Bronchial smooth muscle cell (primary cell): ENCODE data around the gene CALCOCO2. TPM values are rescaled to one million over a fixed set of nuclear protein-coding genes. Genes with fewer than 3 reads are reported as not detected.

Experiments
- total RNA-seq: library from RNA; depleted of rRNA; stranded (reverse); fragments of >200 nt; gene quantifications from 2 replicates; pipeline ENCODE4 v1.2.1, GENCODE V29; 2014

CALCOCO2 gene
- 42.1 and 49.6 TPM in 2 replicates for total RNA-seq

GRCh38 chr17:48830840-48831548, at the start of gene CALCOCO2:
CALCOCO2 (plus strand) TSS chr17:48831035; CDS start chr17:48841708, 10,673 bp downstream.

GRCh38 chr17:48816774-48817590, 13.9 kb upstream of the CALCOCO2 start, which contains the start of gene TTLL6:
TTLL6 (minus strand) TSS chr17:48817229; CDS start chr17:48817072, 157 bp downstream.

GRCh38 chr17:48908047-48908843, 77.4 kb downstream of the CALCOCO2 start, which contains the start of gene UBE2Z:
UBE2Z (plus strand) TSS chr17:48908407; CDS start chr17:48908504, 97 bp downstream.

Other genes starting within 250 kb of the CALCOCO2 start
- gene HOXB3, start 240.8 kb upstream of the CALCOCO2 start, total RNA-seq: 3.8 and 10.2 TPM in 2 replicates
- gene HOXB5, start 237.3 kb upstream of the CALCOCO2 start, total RNA-seq: 0.09 and 0.16 TPM in 2 replicates
- gene HOXB6, start 226.0 kb upstream of the CALCOCO2 start, total RNA-seq: 1.5 and 3.2 TPM in 2 replicates
- gene HOXB7, start 220.0 kb upstream of the CALCOCO2 start, total RNA-seq: 2.9 and 3.8 TPM in 2 replicates
- gene HOXB8, start 215.7 kb upstream of the CALCOCO2 start, total RNA-seq: under 0.01 TPM in 1 of 2 replicates, not detected in the other
- gene HOXB9, start 204.7 kb upstream of the CALCOCO2 start, total RNA-seq: not detected in 2 replicates
- gene PRAC1, start 108.5 kb upstream of the CALCOCO2 start, total RNA-seq: not detected in 2 replicates
- not detected in 2 replicates for gene PRAC2, start 107.8 kb upstream of the CALCOCO2 start, total RNA-seq
- not detected in 2 replicates for gene HOXB13, start 102.3 kb upstream of the CALCOCO2 start, total RNA-seq
- not detected in 2 replicates for gene TTLL6, start 13.8 kb upstream of the CALCOCO2 start, total RNA-seq
- gene ATP5MC1, start 61.8 kb downstream of the CALCOCO2 start, total RNA-seq: 14.3 and 31.2 TPM in 2 replicates
- 45.4 and 50.4 TPM in 2 replicates for gene UBE2Z, start 77.4 kb downstream of the CALCOCO2 start, total RNA-seq
- 103 and 135 TPM in 2 replicates for gene SNF8, start 113.8 kb downstream of the CALCOCO2 start, total RNA-seq
- not detected in 2 replicates for gene GIP, start 137.6 kb downstream of the CALCOCO2 start, total RNA-seq
- 2.1 and 2.5 TPM in 2 replicates for gene IGF2BP1, start 166.3 kb downstream of the CALCOCO2 start, total RNA-seq